Measurements from ENCODE around the gene PAX7. TPM values are rescaled to one million over a fixed set of nuclear protein-coding genes. Genes with fewer than 3 reads are reported as not detected.
A peak's percentile ranks its signal among the peaks of the same experiment; 100 is the strongest.
"Not testable (repeated sequence)": the region's sequence is repeated elsewhere in the genome, so short reads cannot be mapped to it uniquely, and the experiment has no call there.

The PAX7 gene
- total RNA-seq (2014; rRNA removed; shearing (Covaris generic); ENCODE audit: low replicate concordance), result 0.07 TPM in 1 of 2 replicates, not detected in the other

DNA sequence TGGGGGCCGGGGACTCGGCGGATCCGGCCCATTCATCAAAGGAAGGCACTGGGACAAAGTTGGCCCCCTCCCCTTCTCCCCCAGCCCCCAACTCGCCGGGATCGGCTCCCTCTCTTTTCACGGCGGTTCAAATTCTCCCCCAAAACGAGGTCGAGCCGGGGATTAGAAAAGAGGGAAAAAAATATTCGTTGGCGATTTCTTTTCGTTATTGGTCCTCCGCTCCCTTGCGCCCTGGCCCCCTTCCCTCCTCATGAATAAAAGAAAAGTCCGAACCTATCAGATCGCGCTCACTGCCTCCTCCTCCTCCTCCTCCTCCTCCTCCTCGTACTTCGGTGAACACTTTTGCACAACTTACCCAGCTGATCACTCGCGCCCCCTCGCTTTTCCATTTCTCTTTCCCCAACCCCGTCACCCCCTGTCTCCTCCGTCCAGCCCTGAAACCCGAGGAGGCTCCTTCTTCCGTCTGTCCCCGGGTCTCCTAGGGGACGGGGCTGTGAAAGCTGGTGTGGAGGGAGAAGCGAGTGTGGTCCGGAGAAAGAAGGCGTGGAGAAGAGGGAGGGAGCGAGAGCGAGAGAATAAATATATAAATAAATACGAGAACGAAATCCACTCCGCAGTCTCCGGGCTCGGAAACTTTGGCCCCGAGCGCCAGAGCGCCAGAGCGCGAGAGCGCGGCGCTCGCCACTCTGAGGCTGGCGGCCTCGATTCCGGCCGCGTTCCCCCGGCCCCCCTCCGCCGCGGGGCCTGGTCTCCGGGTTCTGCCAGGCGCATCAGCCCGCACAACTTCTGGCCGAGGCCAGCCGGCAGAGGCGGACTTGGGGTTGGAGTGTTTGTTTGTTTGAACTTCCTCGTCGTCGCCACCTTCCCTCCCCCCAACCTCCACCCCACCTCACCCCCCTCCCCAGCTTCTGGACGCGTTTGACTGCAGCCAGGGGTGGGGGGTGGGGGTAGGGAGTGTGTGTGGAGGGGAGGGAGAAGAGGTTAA is at the start of gene PAX7:
Gene PAX7 (plus strand): TSS at position 336 of the 985 bp plus-strand sequence. CDS start 758 bp downstream, outside the sequence.
- Histone ChIP-seq H3K36me3 (ENCODE audit: insufficient read depth, low read length) (no peaks in the 10 kb centered on the region), H3K27me3 (ENCODE audit: low read length) (no peaks in the 10 kb centered on the region), H3K9me3 (ENCODE audit: low read length) (no peaks in the 10 kb centered on the region), H2AFZ (ENCODE audit: low read length) (no peak within 1 kb of the TSS), H3K9ac (ENCODE audit: low read length) (no peak within 1 kb of the TSS), H4K20me1 (ENCODE audit: insufficient read depth, low read depth, low read length) (no peaks in the 10 kb centered on the region), H3K79me2 (ENCODE audit: low read length) (no peaks in the 10 kb centered on the region), H3K4me2 (ENCODE audit: low read depth, low read length, poor library complexity, severe bottlenecking) (no peak within 1 kb of the TSS), H3K4me3 (ENCODE audit: low read length) (no peak within 1 kb of the TSS), H3K27ac (ENCODE audit: low read length) (no peak within 1 kb of the TSS), H3K9me2 (replicated peaks; ENCODE audit: insufficient read depth, low read length) (no peaks in the 10 kb centered on the region), H3K4me1 (ENCODE audit: low read length) (no peaks in the 10 kb centered on the region)
- DNase-seq, result no peak

- peak; percentile 87 for DNase-seq
- Histone ChIP-seq H3K79me2 (ENCODE audit: low read length) (no peaks in the 10 kb centered on the region), H4K20me1 (ENCODE audit: insufficient read depth, low read depth, low read length) (no peaks in the 10 kb centered on the region; the same call in 1 of the 2 replicates), H3K36me3 (ENCODE audit: insufficient read depth, low read length) (no peaks in the 10 kb centered on the region), H3K4me2 (ENCODE audit: low read depth, low read length, poor library complexity, severe bottlenecking) (no peak overlapping the region), H3K27ac (ENCODE audit: low read length) (no peak overlapping the region), H3K4me3 (ENCODE audit: low read length) (no peak overlapping the region), H3K4me1 (ENCODE audit: low read length) (peaks cover 16% of the 10 kb centered on the region), H3K9me2 (replicated peaks; ENCODE audit: insufficient read depth, low read length) (no peaks in the 10 kb centered on the region), H3K27me3 (ENCODE audit: low read length) (no peaks in the 10 kb centered on the region), H2AFZ (ENCODE audit: low read length) (no peak overlapping the region), H3K9ac (ENCODE audit: low read length) (no peak overlapping the region), H3K9me3 (ENCODE audit: low read length) (no peaks in the 10 kb centered on the region)
Observed at GRCh38 chr1:18581420-18581880, 49.2 kb upstream of the PAX7 start.

GRCh38 chr1:18582890-18583289 is 47.8 kb upstream of the PAX7 start:
- no peaks in the 10 kb centered on the region for H3K9me3 ChIP-seq (ENCODE audit: low read length)
- no peak overlapping the region for H3K27ac ChIP-seq (ENCODE audit: low read length)
- DNase-seq, result no peak
- no peaks in the 10 kb centered on the region for H3K36me3 ChIP-seq (ENCODE audit: insufficient read depth, low read length)
- no peaks in the 10 kb centered on the region for H3K27me3 ChIP-seq (ENCODE audit: low read length)
- H3K4me3 ChIP-seq (ENCODE audit: low read length), result no peak overlapping the region
- H3K9me2 ChIP-seq (replicated peaks; ENCODE audit: insufficient read depth, low read length), result no peaks in the 10 kb centered on the region
- no peak overlapping the region for H3K9ac ChIP-seq (ENCODE audit: low read length)
- H3K79me2 ChIP-seq (ENCODE audit: low read length), result no peaks in the 10 kb centered on the region
- H4K20me1 ChIP-seq (ENCODE audit: insufficient read depth, low read depth, low read length), result no peaks in the 10 kb centered on the region; the same call in 1 of the 2 replicates
- peak overlapping the region; percentile 41 for H3K4me2 ChIP-seq (ENCODE audit: low read depth, low read length, poor library complexity, severe bottlenecking)
- H3K4me1 ChIP-seq (ENCODE audit: low read length), result peaks cover 19% of the 10 kb centered on the region
- no peak overlapping the region for H2AFZ ChIP-seq (ENCODE audit: low read length)

DNA sequence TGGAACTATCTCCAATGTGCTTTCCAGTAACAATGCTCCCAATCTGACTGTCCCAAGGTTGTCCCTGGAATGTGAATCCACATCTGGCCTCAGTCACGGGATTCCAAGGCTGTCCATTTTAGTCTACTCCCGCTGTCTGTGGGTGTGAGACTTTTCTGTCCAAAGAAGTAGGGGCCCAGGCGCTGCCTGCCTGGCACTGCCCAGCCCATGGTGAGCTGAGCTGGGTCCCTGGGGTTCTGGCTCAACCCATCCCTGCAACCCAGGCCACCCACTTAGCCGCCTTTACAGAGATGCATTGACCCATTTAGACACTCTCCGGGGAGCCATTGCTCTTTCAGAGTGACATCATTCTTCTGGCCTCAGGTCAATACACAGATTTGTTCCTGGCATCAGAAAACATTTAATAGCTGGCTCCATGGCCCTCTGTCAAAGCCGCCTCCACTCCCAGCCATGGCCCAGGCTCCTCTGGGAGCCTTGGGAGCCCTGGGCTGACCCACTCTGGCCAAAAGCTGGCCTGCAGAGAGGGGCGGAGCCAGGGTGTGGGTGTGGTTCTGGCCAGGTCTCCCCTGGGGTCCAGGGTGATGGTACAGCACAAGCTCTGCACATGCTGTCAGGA is 47.2 kb upstream of the PAX7 start:
- peak; percentile 69 for DNase-seq
- no peaks in the 10 kb centered on the region for H3K9me3 ChIP-seq (ENCODE audit: low read length)
- no peaks in the 10 kb centered on the region for H3K36me3 ChIP-seq (ENCODE audit: insufficient read depth, low read length)
- peak overlapping the region; percentile 41 for H3K4me2 ChIP-seq (ENCODE audit: low read depth, low read length, poor library complexity, severe bottlenecking)
- peaks cover 22% of the 10 kb centered on the region for H3K4me1 ChIP-seq (ENCODE audit: low read length)
- no peaks in the 10 kb centered on the region for H3K9me2 ChIP-seq (replicated peaks; ENCODE audit: insufficient read depth, low read length)
- no peaks in the 10 kb centered on the region for H3K27me3 ChIP-seq (ENCODE audit: low read length)
- no peak overlapping the region for H3K27ac ChIP-seq (ENCODE audit: low read length)
- H4K20me1 ChIP-seq (ENCODE audit: insufficient read depth, low read depth, low read length), result no peaks in the 10 kb centered on the region; the same call in 1 of the 2 replicates
- no peak overlapping the region for H3K4me3 ChIP-seq (ENCODE audit: low read length)
- H3K79me2 ChIP-seq (ENCODE audit: low read length), result no peaks in the 10 kb centered on the region
- H3K9ac ChIP-seq (ENCODE audit: low read length), result no peak overlapping the region
- no peak overlapping the region for H2AFZ ChIP-seq (ENCODE audit: low read length)

DNA sequence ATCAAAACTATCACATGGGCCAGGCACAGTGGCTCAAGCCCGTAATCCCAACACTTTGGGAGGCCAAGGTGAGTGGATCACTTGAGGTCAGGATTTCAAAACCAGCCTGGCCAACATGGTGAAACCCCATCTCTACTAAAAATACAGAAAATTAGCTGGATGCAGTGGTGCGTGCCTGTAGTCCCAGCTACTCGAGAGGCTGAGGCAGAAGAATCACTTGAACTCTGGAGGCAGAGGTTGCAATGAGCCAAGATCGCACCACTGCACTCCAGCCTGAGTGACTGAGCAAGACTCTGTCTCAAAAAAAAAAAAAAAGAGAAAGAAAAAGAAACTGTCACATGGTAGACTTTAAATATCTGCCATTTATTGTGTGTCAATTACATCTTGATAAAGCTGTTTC is 44.6 kb upstream of the PAX7 start:
- H3K4me1 ChIP-seq (ENCODE audit: low read length), result peaks cover 22% of the 10 kb centered on the region
- not testable (repeated sequence) for H3K79me2 ChIP-seq (ENCODE audit: low read length); DNase-seq; H3K9me3 ChIP-seq (ENCODE audit: low read length); H3K27ac ChIP-seq (ENCODE audit: low read length); H3K4me2 ChIP-seq (ENCODE audit: low read depth, low read length, poor library complexity, severe bottlenecking); H3K9ac ChIP-seq (ENCODE audit: low read length); H4K20me1 ChIP-seq (ENCODE audit: insufficient read depth, low read depth, low read length); H3K4me3 ChIP-seq (ENCODE audit: low read length); H3K9me2 ChIP-seq (replicated peaks; ENCODE audit: insufficient read depth, low read length); H2AFZ ChIP-seq (ENCODE audit: low read length); H3K36me3 ChIP-seq (ENCODE audit: insufficient read depth, low read length); H3K27me3 ChIP-seq (ENCODE audit: low read length)

- H2AFZ ChIP-seq (ENCODE audit: low read length), result no peak overlapping the region
- no peak overlapping the region for H3K9ac ChIP-seq (ENCODE audit: low read length)
- no peaks in the 10 kb centered on the region for H3K9me3 ChIP-seq (ENCODE audit: low read length)
- H3K27me3 ChIP-seq (ENCODE audit: low read length), result no peaks in the 10 kb centered on the region
- no peaks in the 10 kb centered on the region for H3K9me2 ChIP-seq (replicated peaks; ENCODE audit: insufficient read depth, low read length)
- peaks cover 19% of the 10 kb centered on the region for H3K4me1 ChIP-seq (ENCODE audit: low read length)
- H3K79me2 ChIP-seq (ENCODE audit: low read length), result no peaks in the 10 kb centered on the region
- no peak overlapping the region for H3K4me2 ChIP-seq (ENCODE audit: low read depth, low read length, poor library complexity, severe bottlenecking)
- H3K27ac ChIP-seq (ENCODE audit: low read length), result no peak overlapping the region
- no peaks in the 10 kb centered on the region for H3K36me3 ChIP-seq (ENCODE audit: insufficient read depth, low read length)
- H4K20me1 ChIP-seq (ENCODE audit: insufficient read depth, low read depth, low read length), result no peaks in the 10 kb centered on the region; the same call in 1 of the 2 replicates
- H3K4me3 ChIP-seq (ENCODE audit: low read length), result no peak overlapping the region
- peak; percentile 52 for DNase-seq
Observed at GRCh38 chr1:18588093-18588492, 42.6 kb upstream of the PAX7 start.

- H3K79me2 ChIP-seq (ENCODE audit: low read length), result no peaks in the 10 kb centered on the region
- H3K27me3 ChIP-seq (ENCODE audit: low read length), result no peaks in the 10 kb centered on the region
Observed at GRCh38 chr1:18592368-18592767, 38.3 kb upstream of the PAX7 start.

More at GRCh38 chr1:18592368-18592767, 38.3 kb upstream of the PAX7 start:
- Histone ChIP-seq H2AFZ (ENCODE audit: low read length) (no peak overlapping the region), H3K9me3 (ENCODE audit: low read length) (no peaks in the 10 kb centered on the region), H3K4me1 (ENCODE audit: low read length) (peaks cover 9% of the 10 kb centered on the region), H3K9me2 (replicated peaks; ENCODE audit: insufficient read depth, low read length) (no peaks in the 10 kb centered on the region), H3K4me2 (ENCODE audit: low read depth, low read length, poor library complexity, severe bottlenecking) (no peak overlapping the region), H3K27ac (ENCODE audit: low read length) (no peak overlapping the region), H3K9ac (ENCODE audit: low read length) (no peak overlapping the region), H4K20me1 (ENCODE audit: insufficient read depth, low read depth, low read length) (no peaks in the 10 kb centered on the region), H3K36me3 (ENCODE audit: insufficient read depth, low read length) (no peaks in the 10 kb centered on the region), H3K4me3 (ENCODE audit: low read length) (no peak overlapping the region)
- peak; percentile 58 for DNase-seq
